HFF-Myc (cell line): ENCODE measurements around the gene NUTM1.
"Not testable (repeated sequence)": the region's sequence is repeated elsewhere in the genome, so short reads cannot be mapped to it uniquely, and the experiment has no call there.

Experiments
- DNase-seq: peaks from one replicate; pipeline ENCODE4 v3.0.0-alpha.2; 2011; ENCODE audit warnings: low read depth; ENCODE audit errors: extremely low read depth
- H3K4me3 ChIP-seq: replicated peaks from 2 replicates; pipeline ENCODE4 v1.5.1; 2011; ENCODE audit warnings: low read depth, mild to moderate bottlenecking, control low read depth, low read length
- CTCF ChIP-seq: IDR thresholded peaks from 2 replicates; pipeline ENCODE4 v1.5.1; 2012; ENCODE audit warnings: mild to moderate bottlenecking, low read depth, low read length, control low read depth; ENCODE audit errors: missing control alignments

The NUTM1 gene

GRCh38 chr15:34370643-34371042 lies 27.5 kb downstream of the NUTM1 start:
- DNase-seq, result no peak
- H3K4me3 ChIP-seq, result no peak overlapping the region
- TF ChIP-seq CTCF, result no peak

GRCh38 chr15:34373951-34374350 lies 30.8 kb downstream of the NUTM1 start:
- DNase-seq, result no peak
- H3K4me3 ChIP-seq, result no peak overlapping the region
- TF ChIP-seq CTCF, result no peak

GRCh38 chr15:34374816-34375215 lies 31.7 kb downstream of the NUTM1 start:
- no peak for TF ChIP-seq CTCF
- no peak overlapping the region for H3K4me3 ChIP-seq
- DNase-seq, result no peak

GRCh38 chr15:34375541-34375940 lies 32.4 kb downstream of the NUTM1 start:
- DNase-seq, H3K4me3 ChIP-seq: not testable (repeated sequence)

- no peak overlapping the region for H3K4me3 ChIP-seq
- DNase-seq, result no peak
- TF ChIP-seq CTCF, result no peak
Measured at GRCh38 chr15:34376856-34377255, 33.7 kb downstream of the NUTM1 start.

GRCh38 chr15:34380491-34380890 lies 37.4 kb downstream of the NUTM1 start:
- not testable (repeated sequence) for H3K4me3 ChIP-seq, DNase-seq

GRCh38 chr15:34381829-34382521 lies 38.9 kb downstream of the NUTM1 start:
- H3K4me3 ChIP-seq, DNase-seq: not testable (repeated sequence)

GRCh38 chr15:34389594-34390086 lies 46.5 kb downstream of the NUTM1 start:
- not testable (repeated sequence) for DNase-seq, H3K4me3 ChIP-seq

GRCh38 chr15:34392981-34393380 lies 49.9 kb downstream of the NUTM1 start:
- H3K4me3 ChIP-seq, DNase-seq: not testable (repeated sequence)

GRCh38 chr15:34397637-34398259 lies 54.6 kb downstream of the NUTM1 start:
- not testable (repeated sequence) for DNase-seq, H3K4me3 ChIP-seq

- not testable (repeated sequence) for DNase-seq, H3K4me3 ChIP-seq
Measured at GRCh38 chr15:34403160-34403598, 60.1 kb downstream of the NUTM1 start.

GRCh38 chr15:34403899-34404298 lies 60.8 kb downstream of the NUTM1 start:
- not testable (repeated sequence) for DNase-seq, H3K4me3 ChIP-seq
